ENCODE measurements around the gene ZNF547.
A peak's percentile ranks its signal among the peaks of the same experiment; 100 is the strongest.

The ZNF547 gene

GRCh38 chr19:57410877-57411671 is 47.7 kb downstream of the ZNF547 start, which contains the start of gene ZNF17:
Gene ZNF17, plus strand, starts transcription at chr19:57411161. Its CDS starts 2,455 bp downstream, at chr19:57413616.
- DNase-seq (ENCODE audit: insufficient read length): peak; percentile 90
- peak; percentile 98 for FAIRE-seq
- peak; percentile 77 for TF ChIP-seq POLR2AphosphoS5 (IDR thresholded peaks at IDR 0.05; ENCODE audit: low read depth, low read length)
- peak; percentile 74 for TF ChIP-seq POLR2A (IDR thresholded peaks at IDR 0.05; ENCODE audit: low read depth, low read length)
- TF ChIP-seq TAF1 (IDR thresholded peaks at IDR 0.05; ENCODE audit: borderline replicate concordance, low read depth, low read length): peak; percentile 79

- no peak for FAIRE-seq
- DNase-seq (ENCODE audit: insufficient read length): no peak
Observed at GRCh38 chr19:57419439-57419838, 56.1 kb downstream of the ZNF547 start.

GRCh38 chr19:57421037-57421436 is 57.7 kb downstream of the ZNF547 start:
- no peak for DNase-seq (ENCODE audit: insufficient read length)
- TF ChIP-seq TAF1 (IDR thresholded peaks at IDR 0.05; ENCODE audit: borderline replicate concordance, low read depth, low read length) (no peak), POLR2AphosphoS5 (IDR thresholded peaks at IDR 0.05; ENCODE audit: low read depth, low read length) (no peak)

More at GRCh38 chr19:57419439-57419838, 56.1 kb downstream of the ZNF547 start:
- TF ChIP-seq TAF1 (IDR thresholded peaks at IDR 0.05; ENCODE audit: borderline replicate concordance, low read depth, low read length) (no peak), POLR2AphosphoS5 (IDR thresholded peaks at IDR 0.05; ENCODE audit: low read depth, low read length) (no peak), POLR2A (IDR thresholded peaks at IDR 0.05; ENCODE audit: low read depth, low read length) (no peak)

More at GRCh38 chr19:57421037-57421436, 57.7 kb downstream of the ZNF547 start:
- FAIRE-seq: no peak
